ENCODE data around the gene PLCB4.
"Not testable (repeated sequence)": the region's sequence is repeated elsewhere in the genome, so short reads cannot be mapped to it uniquely, and the experiment has no call there.

Gene PLCB4

DNA sequence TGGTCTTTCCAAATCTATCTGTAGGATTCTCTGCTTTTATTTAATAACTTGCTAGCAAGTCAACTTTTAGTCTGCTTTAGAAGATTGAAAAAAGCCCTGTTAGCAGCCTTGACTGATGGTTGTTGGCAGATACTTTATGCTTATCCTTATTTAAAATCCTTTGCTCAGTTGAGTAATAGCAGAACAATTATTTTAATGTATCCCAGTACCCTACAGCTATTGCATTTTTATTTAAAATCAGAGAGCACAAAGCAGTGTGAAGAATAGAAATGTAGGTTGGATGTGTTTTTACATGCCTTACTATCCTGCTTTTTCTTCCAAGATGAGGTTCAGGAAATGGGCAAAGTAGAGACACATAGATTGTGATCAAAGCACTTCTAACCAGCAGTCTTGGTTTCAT lies 298.4 kb downstream of the PLCB4 start:
- no peak for DNase-seq (ENCODE audit: low read depth)

DNA sequence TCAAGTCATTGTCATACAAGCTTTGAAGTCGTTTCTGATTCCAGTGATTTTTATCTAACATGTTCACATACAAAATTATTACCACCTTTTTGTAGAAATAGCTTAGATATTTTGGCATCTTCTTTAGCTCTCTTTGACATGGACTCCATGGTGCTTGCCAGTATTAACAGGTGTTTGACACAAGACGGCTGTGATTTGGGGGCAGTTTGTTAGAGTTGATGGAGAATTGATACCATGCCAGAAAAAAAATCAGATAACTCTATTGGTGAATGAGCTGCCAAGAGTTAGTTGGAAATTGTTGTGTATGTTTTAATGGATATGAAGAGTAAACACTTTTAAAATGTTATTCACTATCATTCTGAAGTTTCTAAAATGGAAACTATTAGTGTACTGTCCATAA lies 298.9 kb downstream of the PLCB4 start:
- DNase-seq (ENCODE audit: low read depth) = no peak

DNA sequence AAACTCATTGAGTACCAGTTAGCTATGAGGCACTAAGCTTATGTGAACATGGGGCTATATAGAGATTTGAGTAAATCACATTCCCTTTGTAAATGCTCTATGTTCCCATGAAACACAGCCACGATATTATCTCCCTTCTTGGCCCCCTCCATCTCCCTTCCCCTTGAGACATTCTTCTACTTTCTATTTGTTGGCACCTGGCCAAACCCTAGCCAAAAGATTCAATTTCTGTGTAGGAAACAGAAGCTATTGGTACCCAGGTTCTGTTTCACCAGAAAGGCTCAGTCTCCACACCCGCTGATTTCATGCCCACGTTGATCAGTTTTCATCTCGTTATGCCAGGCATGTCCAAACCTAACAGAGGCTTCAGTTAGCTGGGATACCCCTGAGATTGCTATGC lies 300.0 kb downstream of the PLCB4 start:
- no peak for DNase-seq (ENCODE audit: low read depth)

DNA sequence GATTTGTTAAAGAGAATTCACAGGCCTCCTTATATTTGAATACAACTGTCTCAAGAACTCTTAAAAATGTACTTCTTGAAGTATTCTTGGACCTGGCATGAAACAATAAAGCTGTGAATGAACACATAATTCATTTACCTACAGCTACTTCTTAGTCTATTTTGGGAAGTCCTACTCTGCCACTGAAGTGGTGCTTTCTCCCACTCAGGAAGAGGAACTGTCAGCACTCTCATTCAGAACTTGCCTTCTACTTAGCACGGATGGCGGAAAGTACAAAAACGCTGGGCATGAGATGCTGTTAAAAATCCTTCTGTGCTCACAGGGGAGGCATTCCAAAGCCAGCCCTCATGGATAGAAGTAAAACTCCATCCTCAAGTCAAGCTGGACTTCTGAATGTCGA lies 300.7 kb downstream of the PLCB4 start:
- DNase-seq (ENCODE audit: low read depth) = no peak

DNA sequence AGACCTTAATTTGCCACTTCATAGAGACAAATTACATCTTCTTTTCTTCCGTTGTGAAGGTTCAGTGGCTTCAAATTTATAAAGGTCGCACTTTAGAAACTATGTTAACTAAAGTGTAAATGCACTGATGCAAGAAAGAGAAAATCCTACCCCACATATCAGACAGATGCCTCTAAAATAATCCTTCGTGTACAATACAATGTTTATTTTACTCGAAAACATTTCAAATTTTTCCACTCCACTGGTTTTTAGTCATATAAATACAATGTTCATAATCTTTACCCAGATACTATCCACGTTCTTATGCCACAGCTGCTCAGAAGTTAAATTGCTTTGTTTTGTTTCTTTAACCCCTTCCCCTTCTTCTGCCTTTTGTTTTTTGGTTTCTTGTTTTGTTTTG lies 305.2 kb downstream of the PLCB4 start:
- no peak for DNase-seq (ENCODE audit: low read depth)

DNA sequence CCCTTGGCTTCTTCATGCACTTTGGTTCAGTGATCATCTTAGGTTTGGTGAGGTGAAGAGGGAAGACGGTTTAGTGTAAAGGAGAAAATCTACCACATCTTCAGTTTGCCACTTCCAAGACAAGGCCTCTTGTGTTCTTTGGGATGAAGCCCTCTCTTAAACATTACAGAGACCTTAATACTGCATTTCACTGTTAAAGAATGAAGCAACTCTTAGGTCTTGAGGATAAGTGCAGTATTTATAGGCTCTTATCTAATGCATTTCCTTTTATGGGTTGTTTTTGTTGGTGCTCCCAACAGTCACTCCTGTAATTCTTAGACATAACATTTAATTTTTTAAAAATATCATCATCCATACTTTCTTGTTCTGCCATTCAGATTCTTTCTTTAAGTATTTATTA lies 305.6 kb downstream of the PLCB4 start:
- no peak for DNase-seq (ENCODE audit: low read depth)

DNA sequence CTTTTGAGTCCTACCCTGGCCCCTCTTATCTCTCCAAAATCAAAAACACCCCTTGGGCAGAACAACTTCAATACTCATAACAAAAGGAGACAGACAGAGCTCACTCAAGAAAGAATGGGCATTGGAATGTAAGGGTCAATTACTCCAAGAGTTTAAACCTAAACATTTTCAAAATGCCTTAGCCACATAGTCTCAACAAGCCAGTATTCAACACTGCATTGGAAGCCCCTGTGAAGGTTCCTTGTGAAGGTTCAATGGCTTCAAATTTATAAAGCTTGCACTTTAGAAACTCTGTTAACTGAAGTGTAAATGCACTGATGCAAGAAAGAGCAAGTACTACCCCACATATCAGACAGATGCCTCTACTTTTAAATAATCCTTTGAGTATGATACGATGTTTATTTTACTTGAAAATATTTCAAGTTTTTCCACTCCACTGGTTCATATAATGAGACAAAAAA lies 306.4 kb downstream of the PLCB4 start:
- no peak for DNase-seq (ENCODE audit: low read depth)

DNA sequence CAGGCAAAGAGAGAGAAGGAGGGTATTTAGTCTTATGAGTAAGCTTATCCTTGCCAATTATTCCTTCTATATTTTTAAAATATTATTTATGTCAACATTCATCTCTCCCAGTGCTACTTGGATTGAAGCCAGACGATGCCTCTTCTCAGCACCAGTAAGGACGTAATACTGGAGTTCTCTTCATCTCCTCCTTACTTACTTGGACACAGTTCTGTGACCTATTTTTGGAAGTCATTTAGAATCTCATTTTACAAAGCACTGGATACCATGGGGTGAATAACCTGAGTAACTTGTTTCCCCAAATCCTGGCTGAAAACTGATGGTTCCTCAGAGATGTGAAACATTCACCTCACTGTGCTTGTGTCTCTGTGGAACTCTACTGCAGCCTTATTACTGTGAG lies 308.1 kb downstream of the PLCB4 start:
- no peak for DNase-seq (ENCODE audit: low read depth)

DNA sequence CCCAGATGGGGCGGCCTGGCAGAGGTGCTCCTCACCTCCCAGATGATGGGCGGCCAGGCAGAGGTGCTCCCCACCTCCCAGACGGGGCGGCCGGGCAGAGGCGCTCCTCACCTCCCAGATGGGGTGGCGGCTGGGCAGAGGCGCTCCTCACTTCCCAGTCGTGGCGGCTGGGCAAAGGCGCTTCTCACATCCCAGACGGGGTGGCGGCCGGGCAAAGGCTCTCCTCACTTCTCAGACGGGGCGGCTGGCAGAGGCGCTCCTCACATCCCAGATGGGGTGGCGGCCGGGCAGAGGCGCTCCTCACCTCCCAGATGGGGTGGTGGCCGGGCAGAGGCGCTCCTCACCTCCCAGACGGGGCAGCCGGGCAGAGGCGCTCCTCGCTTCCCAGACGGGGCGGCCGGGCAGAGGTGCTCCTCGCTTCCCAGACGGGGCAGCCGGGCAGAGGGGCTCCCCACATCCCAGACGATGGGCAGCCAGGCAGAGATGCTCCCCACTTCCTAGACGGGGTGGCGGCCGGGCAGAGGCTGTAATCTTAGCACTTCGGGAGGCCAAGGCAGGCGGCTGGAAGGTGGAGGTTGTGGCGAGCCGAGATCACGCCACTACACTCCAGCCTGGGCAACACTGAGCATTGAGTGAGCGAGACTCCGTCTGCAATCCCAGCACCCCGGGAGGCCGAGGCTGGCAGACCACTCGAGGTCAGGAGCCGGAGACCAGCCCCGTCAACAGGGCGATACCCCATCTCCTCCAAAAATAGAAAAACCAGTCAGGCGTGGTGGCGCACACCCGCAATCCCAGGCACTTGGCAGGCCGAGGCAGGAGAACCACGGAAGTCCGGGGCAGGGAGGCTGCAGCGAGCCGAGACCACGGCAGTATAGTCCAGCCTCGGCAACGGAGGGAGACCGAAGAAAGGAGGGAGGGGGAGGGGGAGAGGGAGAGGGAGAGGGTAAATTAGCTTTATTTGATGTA lies 316.7 kb downstream of the PLCB4 start:
- DNase-seq (ENCODE audit: low read depth) = not testable (repeated sequence)

DNA sequence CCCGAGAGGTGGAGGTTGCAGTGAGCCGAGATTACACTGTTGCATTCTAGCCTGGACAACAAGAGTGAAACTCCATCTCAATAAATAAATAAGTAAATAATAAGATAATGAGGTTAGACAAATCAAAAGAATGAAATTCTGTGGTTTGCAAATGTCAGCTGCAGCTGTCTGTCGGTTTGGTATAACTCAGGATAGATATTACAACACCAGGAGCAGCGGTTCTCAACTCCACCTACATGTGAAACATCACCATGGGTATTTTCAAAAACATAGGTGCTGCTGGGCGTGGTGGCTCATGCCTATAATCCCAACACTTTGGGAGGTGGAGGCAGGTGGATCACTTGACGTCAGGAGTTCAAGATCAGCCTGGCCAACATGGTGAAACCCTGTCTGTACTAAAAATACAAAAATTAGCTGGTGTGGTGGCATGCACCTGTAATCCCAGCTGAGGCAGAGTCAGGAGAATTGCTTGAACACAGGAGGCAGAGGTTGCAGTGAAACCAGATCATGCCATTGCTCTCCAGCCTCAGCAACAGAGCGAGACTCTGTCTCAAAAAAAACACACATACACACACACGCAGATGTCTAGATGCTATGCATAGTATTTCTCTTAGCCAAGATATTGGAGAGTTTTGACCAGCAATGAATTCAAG lies 319.4 kb downstream of the PLCB4 start:
- no peak for DNase-seq (ENCODE audit: low read depth)

DNA sequence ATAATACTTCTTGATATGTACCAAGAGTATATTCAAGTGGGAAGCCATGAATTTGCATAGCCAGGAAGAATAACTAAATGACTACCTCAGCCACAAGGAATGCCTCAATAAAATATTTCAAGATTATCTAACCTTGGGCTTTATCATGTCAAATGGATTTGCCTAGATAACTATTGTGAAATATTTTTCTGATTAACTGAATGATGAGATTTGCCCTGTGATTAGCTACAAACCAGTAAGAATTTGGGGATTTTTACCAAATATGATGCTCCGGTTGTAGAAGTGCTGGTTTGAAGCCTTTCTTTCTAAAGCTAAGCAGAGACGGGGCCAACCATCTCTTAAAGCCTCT lies 319.9 kb downstream of the PLCB4 start:
- no peak for DNase-seq (ENCODE audit: low read depth)

DNA sequence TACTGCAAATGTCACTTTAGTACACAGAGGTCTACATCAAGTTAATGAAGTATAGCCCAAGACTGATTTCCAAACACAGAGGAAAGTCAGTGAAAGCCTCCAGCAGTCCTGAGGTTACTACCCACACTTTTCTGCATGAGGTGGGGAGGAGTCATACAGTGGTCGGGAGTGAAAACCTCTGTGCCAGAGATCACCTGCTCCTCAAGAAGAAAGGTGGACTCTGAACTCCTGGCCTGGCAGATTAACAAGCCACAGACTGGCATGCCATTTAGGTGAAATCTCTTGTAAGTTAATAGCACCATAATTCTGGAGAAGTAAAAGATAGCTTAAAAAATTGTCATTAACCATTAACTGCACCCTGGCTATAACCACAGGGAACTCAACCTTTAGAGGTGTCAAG lies 320.5 kb downstream of the PLCB4 start:
- no peak for DNase-seq (ENCODE audit: low read depth)

DNA sequence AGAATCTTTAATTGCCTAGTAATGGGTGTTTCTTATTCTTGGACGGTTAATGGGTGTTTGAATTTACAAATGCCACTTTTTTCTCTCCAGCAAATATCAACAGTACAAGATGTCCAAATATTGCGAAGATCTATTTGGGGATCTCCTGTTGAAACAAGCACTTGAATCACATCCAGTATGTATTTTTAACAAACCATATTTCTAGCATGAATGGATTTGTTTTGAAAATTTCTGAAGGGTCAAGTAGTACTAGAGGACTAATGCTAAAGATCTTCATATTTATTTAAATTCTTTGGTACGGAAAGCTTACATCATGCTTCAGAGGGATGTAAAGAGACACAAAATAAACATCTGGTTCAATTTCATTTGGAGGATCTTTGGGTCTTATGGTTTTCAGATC lies 321.6 kb downstream of the PLCB4 start:
- no peak for DNase-seq (ENCODE audit: low read depth)

DNA sequence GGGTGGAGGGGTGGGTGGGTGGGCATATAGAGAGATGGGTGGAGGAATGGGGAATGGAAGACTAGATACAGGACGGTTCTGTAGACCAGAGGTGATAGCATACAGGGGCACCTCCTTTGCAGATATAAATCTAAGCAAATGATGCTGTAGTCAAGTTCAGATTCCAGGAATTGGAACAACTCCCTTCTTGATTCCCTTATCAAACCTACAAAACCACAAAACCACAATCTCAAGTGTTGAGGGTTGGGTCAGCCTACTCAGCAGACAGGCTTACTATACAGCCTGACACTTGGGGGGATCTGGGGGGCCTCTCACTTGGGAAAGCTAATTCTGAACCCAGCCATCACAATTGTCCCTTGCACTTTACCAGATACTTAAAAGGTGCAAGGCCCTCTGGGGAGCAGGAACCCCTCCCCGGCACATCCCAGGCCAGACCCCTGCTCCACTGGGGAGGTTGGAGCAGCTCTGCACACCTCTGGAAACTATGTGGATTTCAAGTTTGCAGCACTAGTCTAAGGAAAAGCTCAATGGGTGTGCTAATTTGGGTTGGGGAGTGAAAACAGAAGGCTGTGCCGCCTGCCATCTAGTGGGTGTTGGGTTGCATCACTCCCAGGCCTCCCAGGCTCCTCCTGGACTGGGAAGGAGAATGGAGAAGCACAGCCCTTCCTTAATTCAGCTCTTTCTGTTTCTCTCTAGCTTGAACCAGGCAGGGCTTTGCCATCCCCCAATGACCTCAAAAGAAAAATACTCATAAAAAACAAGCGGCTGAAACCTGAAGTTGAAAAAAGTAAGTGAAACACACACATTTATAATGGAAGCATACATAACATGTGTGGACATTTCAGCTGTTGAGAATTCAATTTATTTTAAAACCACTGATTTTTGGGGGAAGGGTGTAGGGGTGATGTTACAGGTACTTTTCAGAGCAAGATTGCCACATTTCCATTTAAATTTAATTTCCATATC lies 324.3 kb downstream of the PLCB4 start:
- peak; percentile 41 for DNase-seq (ENCODE audit: low read depth)

DNA sequence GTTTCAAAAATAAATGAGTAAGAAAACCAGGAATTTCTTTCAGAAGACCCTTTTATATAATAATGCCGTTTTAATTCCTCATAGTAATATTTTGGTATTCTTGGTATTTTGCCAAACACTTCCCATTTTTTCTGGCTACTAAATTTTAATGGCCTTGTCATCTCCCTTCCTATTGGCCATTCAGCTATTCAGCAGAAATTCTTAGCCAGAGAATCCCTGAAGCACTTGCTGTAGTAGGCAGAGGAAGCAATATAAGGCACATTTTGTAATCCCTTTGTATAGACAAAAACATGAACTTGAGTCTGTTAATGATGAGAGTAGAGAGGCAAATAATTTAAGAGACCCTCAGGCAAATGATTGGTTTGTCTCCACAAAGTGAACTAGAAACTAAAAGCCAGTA lies 327.1 kb downstream of the PLCB4 start:
- DNase-seq (ENCODE audit: low read depth) = no peak

DNA sequence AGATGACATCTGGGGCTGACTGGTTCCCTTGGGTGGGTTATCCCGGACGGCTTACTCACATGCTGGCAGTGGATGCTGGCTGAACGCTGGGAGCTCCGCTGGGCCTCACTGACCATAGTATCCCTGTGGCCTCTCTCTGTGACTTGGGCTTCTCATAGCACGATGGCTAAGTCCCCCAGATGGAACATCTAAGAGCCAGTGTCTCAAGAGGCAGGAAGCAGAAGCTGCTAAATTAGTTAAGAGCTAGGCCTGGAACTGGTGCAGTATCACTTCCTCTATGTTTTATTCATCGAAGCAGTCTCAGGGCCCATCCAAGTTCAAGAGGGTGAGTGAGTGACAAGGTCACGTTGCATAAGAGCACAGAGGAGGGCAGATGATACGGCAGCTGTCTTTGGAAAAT lies 329.0 kb downstream of the PLCB4 start:
- DNase-seq (ENCODE audit: low read depth) = no peak

DNA sequence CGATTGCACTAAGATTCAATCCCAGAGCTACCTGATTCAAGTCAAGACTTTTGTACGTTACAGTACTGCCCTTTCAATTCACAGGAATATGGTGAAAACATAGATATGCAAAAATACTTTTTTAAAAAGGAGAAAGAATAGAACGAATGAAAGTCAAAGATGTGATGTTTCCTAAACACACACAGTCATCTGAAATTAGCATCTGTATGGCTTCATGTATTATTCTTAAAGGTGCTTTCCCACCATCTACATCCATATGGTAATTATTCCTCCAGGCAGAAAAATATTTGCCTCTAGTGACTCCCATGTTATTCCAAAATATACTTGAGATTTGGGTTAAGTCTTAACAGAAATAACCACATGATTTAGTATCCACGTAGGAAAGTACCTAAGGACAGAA lies 330.0 kb downstream of the PLCB4 start:
- DNase-seq (ENCODE audit: low read depth) = no peak

DNA sequence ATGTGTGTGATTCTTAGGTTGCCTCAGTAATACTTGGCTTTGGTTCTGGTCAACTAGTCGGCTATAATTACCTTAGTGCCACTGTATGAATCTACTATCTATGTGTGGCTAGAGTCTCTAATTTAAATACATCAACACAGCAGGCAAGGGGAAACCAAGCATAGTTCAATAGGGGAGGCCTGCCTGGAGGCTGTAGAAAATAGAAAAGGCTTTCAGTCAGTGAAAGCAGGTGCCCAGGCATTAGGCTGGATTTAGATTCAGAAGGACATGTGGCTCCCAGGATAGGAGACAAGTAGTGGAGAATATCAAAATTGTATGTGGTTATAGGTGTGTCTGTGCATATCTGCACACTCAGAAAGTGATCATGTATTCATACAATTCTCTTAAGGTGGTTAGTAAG lies 330.4 kb downstream of the PLCB4 start:
- DNase-seq (ENCODE audit: low read depth) = no peak

DNA sequence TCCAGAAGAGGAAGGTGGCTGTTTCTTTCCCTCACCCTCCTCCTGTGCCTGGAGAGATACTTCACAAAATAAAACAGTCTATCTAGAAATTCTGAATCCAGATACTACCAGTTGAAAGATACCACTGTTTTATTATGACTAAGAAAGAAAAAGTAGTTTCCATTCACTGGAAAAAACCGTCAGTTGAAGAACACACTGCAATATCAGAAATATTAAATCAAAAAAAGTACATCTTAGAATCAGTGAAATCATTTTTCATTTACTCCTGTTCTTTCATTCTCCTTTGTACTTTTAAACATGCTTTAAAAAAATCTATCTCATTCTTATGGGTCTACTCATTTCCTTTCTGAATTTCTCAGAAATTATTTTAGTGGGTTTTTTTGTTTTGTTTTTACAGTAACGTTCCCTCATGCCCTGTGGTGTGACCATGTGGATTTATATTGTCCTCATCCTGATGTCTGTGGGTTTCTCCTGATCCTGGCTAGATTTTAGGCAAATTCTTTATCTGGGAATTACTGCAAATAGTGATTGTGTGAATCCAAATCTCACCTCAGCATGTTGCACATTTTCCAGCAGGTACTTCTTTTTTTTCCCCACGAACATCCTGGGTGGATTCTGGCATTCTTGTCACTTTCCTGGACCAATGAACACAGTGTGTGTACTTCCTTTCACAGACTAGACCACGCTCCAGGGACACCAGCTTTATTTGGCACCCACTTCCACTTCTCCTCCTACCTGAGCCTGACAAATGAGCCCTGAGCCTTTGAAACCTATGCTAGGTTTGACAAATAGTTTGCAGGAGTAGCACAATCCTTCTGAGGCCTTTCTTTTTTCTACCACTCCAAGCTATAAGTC lies 331.5 kb downstream of the PLCB4 start:
- peak; percentile 12 for DNase-seq (ENCODE audit: low read depth)

DNA sequence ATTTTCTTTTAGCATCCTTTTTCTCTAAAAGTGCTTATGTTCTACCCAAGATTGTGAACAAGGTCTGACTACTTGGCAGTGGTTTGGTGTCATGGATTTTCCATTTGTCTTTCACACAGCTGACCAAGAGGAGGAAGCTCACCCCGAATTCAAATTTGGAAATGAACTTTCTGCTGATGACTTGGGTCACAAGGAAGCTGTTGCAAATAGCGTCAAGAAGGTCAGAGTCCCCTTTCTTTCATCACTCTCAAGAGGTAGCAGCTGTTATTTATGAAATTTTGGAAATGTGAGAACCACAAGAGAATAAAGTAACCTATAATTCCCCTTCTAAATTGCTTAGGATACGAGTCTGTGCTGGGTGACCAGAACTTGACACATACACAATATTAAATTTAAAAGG lies 332.5 kb downstream of the PLCB4 start:
- DNase-seq (ENCODE audit: low read depth) = no peak

DNA sequence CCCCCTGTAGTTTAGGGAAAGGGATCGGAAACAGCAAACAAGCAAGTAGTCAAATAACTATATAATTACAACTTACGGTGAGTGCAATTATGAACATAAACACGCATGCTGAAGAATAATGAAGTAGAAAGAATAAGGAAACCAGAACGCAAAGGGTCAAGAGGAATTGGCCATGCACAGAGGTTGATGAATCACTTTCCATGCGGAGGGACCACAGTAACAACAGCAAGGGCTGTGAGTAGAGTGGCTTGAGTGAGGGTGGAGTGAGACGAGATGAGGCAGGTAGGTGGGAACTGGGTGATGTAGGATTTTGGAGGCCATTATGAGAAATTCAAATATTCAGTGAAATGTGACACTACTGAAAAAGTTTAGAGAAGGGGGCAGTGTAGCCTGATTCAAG lies 333.3 kb downstream of the PLCB4 start:
- no peak for DNase-seq (ENCODE audit: low read depth)

All from HS-27A (cell line).